ENCODE measurements around the gene CDK17.
A peak's percentile ranks its signal among the peaks of the same experiment; 100 is the strongest.

CDK17 gene

DNA sequence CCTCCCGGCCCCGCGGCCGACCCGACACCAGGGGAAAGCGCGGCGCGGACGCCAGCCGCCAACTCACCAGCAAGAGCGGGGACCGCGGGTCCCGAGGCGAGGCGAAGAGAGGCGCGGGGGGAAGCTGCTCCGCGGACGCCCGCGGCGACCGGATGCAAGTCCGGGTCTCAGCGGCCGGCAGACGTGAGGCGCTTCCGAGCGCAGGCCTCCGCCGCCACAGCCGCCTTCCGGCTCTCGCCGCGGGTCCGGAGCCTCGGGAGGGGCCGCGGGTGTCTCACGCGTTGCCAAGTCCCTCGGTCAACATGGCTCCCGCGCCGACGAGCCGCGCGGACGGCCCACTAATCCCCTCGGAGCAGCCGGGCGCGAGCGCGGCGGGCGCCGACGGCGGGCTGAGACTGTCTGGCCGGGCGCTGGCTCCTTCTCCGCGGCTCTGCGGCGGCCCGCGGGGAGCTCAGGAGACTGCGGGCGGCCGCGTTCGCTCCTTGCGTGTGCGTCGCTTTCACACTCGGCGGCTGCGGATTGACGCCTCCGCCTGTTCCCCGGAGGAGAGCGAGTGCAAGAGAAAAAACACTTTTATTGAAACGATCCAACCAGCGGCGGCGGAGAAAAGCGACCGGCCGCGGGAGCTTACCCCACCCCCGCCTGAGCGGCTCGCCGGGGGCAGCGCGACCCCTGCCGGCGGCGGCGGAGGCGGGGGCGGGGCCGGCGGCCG lies at the start of gene CDK17:
Gene CDK17 (minus strand): TSS at position 521 of the 712 bp plus-strand sequence. CDS start 65,603 bp downstream, outside the sequence.
- no peak for DNase-seq (ENCODE audit: low read depth)
- TF ChIP-seq, protein P1, sequence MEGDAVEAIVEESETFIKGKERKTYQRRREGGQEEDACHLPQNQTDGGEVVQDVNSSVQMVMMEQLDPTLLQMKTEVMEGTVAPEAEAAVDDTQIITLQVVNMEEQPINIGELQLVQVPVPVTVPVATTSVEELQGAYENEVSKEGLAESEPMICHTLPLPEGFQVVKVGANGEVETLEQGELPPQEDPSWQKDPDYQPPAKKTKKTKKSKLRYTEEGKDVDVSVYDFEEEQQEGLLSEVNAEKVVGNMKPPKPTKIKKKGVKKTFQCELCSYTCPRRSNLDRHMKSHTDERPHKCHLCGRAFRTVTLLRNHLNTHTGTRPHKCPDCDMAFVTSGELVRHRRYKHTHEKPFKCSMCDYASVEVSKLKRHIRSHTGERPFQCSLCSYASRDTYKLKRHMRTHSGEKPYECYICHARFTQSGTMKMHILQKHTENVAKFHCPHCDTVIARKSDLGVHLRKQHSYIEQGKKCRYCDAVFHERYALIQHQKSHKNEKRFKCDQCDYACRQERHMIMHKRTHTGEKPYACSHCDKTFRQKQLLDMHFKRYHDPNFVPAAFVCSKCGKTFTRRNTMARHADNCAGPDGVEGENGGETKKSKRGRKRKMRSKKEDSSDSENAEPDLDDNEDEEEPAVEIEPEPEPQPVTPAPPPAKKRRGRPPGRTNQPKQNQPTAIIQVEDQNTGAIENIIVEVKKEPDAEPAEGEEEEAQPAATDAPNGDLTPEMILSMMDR (IDR thresholded peaks at IDR 0.05; ENCODE audit: control insufficient read depth, extremely low read depth, insufficient read depth), result peak; percentile 61
- H3K4me3 ChIP-seq (ENCODE audit: low read depth, low read length), result peak within 1 kb of the TSS; percentile 61

DNA sequence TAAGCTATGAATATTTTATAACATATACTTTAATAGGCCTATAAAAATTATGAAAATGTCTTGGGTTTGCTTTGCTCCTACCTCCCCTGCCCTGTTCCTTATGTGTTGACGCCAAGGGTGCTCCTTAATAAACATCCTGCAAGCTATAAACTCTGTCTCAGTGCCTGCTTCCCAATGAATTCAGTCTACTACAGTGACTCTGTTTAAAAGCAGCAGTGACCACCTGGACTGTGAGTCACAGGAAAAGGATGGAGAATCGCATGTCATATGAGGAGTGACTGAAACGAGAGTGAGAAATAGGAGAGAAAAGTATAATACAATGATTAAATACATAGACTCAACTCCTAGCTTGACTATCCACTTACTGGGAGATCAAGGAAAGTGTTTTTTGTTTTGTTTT lies 48.1 kb upstream of the CDK17 start:
- TF ChIP-seq, protein P1 (IDR thresholded peaks at IDR 0.05; ENCODE audit: control insufficient read depth, extremely low read depth, insufficient read depth), result no peak
- H3K4me3 ChIP-seq (ENCODE audit: low read depth, low read length), result no peak overlapping the region
- peak; percentile 94 for DNase-seq (ENCODE audit: low read depth)

DNA sequence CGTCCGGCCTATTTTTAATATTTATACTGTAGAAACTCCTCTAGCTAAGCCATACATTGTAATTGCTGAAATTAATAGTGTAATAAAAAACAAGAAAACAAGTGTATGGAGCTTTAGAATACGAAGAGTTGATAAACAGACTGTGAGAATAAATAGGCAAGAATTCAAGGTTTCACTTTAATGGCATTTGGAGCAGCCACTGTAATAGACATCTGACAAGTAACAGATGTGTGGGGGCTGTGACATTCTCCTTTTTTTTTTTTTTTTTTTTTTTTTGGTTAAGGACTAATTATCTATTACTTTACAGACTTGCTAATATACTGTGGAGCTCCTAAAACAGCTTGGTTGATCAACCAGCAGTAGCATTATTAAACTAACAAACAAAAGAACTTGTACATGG lies 47.0 kb upstream of the CDK17 start:
- no peak overlapping the region for H3K4me3 ChIP-seq (ENCODE audit: low read depth, low read length)
- TF ChIP-seq, protein P1 (IDR thresholded peaks at IDR 0.05; ENCODE audit: control insufficient read depth, extremely low read depth, insufficient read depth), result no peak
- no peak for DNase-seq (ENCODE audit: low read depth)

DNA sequence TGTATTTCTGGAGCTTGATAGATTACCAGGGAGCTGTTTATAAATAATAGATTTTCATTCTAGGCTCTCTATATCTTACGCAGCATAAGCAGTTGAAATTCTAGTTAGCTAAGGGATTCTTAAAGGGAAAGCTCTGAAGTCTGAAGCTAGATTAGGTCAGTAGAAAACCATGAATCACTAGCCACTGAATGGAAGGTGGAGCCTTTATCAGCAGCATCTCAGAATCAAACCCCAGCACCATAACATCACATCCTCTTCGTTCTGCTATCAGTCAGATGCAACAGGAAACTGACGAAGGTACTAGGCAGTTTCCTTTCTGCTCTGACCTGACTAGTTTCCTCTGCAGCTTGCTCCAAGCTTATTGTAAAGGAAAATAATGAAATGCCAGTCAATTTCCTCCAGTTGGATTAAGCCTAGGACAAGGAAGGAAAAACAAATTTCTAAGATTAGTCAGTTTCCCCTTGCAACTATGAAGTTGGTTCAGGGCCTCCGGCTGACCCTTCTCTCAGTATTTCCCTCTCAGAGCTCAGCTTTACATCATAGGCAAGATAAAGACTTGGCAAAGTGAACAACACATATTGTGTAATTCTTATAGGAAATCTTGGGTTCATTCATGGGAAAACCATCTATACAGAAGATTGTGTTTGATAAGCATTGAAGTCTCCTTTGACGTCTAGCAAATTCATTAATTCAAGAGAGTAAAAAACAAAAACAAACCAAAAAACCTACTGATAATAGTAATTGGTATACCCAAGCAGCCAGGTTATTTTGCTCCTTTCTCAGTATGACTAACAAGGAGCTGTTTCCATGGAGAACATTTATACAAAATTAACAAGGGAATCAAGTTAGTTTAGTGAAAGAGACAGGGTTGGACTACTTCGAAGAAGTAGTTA lies 45.7 kb upstream of the CDK17 start:
- TF ChIP-seq, protein P1 (IDR thresholded peaks at IDR 0.05; ENCODE audit: control insufficient read depth, extremely low read depth, insufficient read depth), result no peak

DNA sequence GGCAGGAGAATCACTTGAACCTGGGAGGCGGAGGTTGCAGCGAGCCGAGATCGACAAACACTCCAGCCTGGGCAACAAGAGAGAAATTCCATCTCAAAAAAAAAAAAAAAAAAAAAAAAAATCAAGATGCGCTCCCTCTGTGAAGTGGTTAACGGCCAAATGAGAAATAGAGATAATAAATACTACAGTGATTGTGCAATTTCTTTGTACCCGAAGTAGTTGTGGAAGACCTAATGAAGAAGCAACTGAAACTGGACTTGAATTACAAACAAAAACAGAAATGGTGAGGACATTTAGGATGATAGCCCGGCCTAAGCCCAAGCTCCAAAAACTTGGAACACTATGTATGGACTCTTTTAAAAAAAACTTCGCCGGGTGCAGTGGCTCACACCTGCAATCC lies 44.2 kb upstream of the CDK17 start:
- no peak overlapping the region for H3K4me3 ChIP-seq (ENCODE audit: low read depth, low read length)
- no peak for DNase-seq (ENCODE audit: low read depth)
- TF ChIP-seq, protein P1 (IDR thresholded peaks at IDR 0.05; ENCODE audit: control insufficient read depth, extremely low read depth, insufficient read depth), result no peak

More for the DNA sequence above, 45.7 kb upstream of the CDK17 start:
- no peak overlapping the region for H3K4me3 ChIP-seq (ENCODE audit: low read depth, low read length)
- no peak for DNase-seq (ENCODE audit: low read depth)

- H3K4me3 ChIP-seq (ENCODE audit: low read depth, low read length), result no peak overlapping the region
- no peak for DNase-seq (ENCODE audit: low read depth)
- TF ChIP-seq, protein P1 (IDR thresholded peaks at IDR 0.05; ENCODE audit: control insufficient read depth, extremely low read depth, insufficient read depth), result no peak
Observed at GRCh38 chr12:96442906-96443305, 42.7 kb upstream of the CDK17 start.

Measured in LNCaP clone FGC (cell line).